ENCODE data around the gene SLC38A10. TPM values are rescaled to one million over a fixed set of nuclear protein-coding genes. Genes with fewer than 3 reads are reported as not detected.
"Not testable (repeated sequence)": the region's sequence is repeated elsewhere in the genome, so short reads cannot be mapped to it uniquely, and the experiment has no call there.

Gene SLC38A10
- total and polyA plus RNA-seq, 12 donors: 27.8 to 56.2 (median 38.4) TPM

- TF ChIP-seq CTCF (IDR thresholded peaks at IDR 0.05): peak in 8 of 9 donors; percentile 27 to 68 (median 54)
- H3K27me3 ChIP-seq: no peaks in the 10 kb centered on the region
- H3K4me3 ChIP-seq: peak overlapping the region in 9 of 10 donors; percentile 31 to 56 (median 51)
- H3K36me3 ChIP-seq: no peaks in the 10 kb centered on the region
- ATAC-seq (peak; percentile 87 to 96 (median 94)), DNase-seq (peak; percentile 92 to 93)
- intact Hi-C loops (cut with DNase I): loop anchor here in 1 of 10 donors (1.0 to 5.0 kb wide), 2 partner anchors 14 to 83 kb away; partner anchors contain the start of gene SLC38A10
- H3K4me1 ChIP-seq: peaks cover 12 to 33% (median 21%) of the 10 kb centered on the region in 9 donors
- no peaks in the 10 kb centered on the region for H3K9me3 ChIP-seq
- H3K27ac ChIP-seq: peak overlapping the region; percentile 60 to 90 (median 82)
- 4 to 7% methylated on average over 22 of the region's 22 CpGs for WGBS, 2 donors
Measured at GRCh38 chr17:81309140-81309858, 14.2 kb upstream of the SLC38A10 start.

GRCh38 chr17:81308784-81309139, 13.7 kb upstream of the SLC38A10 start:
- WGBS, 2 donors: 44 to 46% methylated on average over 14 of the region's 14 CpGs
- H3K9me3 ChIP-seq, DNase-seq, H3K36me3 ChIP-seq, H3K27me3 ChIP-seq: not testable (repeated sequence)
- Histone ChIP-seq H3K4me1 (peaks cover 12 to 33% (median 21%) of the 10 kb centered on the region in 9 donors), H3K4me3 (peak overlapping the region in 9 of 10 donors; percentile 31 to 56 (median 51)), H3K27ac (peak overlapping the region; percentile 30 to 90 (median 82))
- intact Hi-C loops (cut with DNase I): loop anchor here in 1 of 10 donors (1.0 to 5.0 kb wide), 2 partner anchors 13 to 84 kb away; partner anchors contain the start of gene SLC38A10
- ATAC-seq: peak in 2 of 8 donors; percentile 3 to 13

- Histone ChIP-seq H3K27ac (peak overlapping the region in 2 of 10 donors; percentile 74 to 90), H3K4me1 (peaks cover 12 to 33% (median 21%) of the 10 kb centered on the region in 9 donors), H3K4me3 (peak overlapping the region in 5 of 10 donors; percentile 43 to 56 (median 54)), H3K9me3 (no peaks in the 10 kb centered on the region), H3K36me3 (no peaks in the 10 kb centered on the region), H3K27me3 (no peaks in the 10 kb centered on the region)
- DNase-seq: no peak
- ATAC-seq: no peak
- no peak for TF ChIP-seq CTCF (IDR thresholded peaks at IDR 0.05)
- WGBS, 2 donors: 86 to 88% methylated on average over 19 of the region's 19 CpGs
- intact Hi-C loops (cut with DNase I): loop anchor here in 1 of 10 donors (5.0 kb wide), 1 partner anchor 84 kb away; no protein-coding TSS in a partner anchor
Measured at GRCh38 chr17:81307636-81308560, 12.8 kb upstream of the SLC38A10 start.

- peak overlapping the region in 1 of 10 donors; percentile 48 for H3K27ac ChIP-seq
Measured at GRCh38 chr17:81306898-81307510, 11.9 kb upstream of the SLC38A10 start.

More at GRCh38 chr17:81306898-81307510, 11.9 kb upstream of the SLC38A10 start:
- H3K9me3 ChIP-seq: no peaks in the 10 kb centered on the region
- H3K4me3 ChIP-seq: no peak overlapping the region
- H3K27me3 ChIP-seq: peaks cover 0 to 4% (median 0%) of the 10 kb centered on the region in 7 donors
- DNase-seq (no peak), ATAC-seq (no peak)
- H3K4me1 ChIP-seq: peaks cover 12 to 33% (median 21%) of the 10 kb centered on the region in 9 donors
- 81% methylated on average over 17 of the region's 17 CpGs for WGBS, 2 donors
- TF ChIP-seq CTCF (IDR thresholded peaks at IDR 0.05): no peak
- intact Hi-C loops (cut with DNase I): loop anchor here in 1 of 10 donors (5.0 kb wide), 1 partner anchor 85 kb away; no protein-coding TSS in a partner anchor
- no peaks in the 10 kb centered on the region for H3K36me3 ChIP-seq

Measured in heart right ventricle (tissue), 16 donors.